HEK293T (cell line): Measurements from ENCODE around the gene SRRM3.
"Not testable (repeated sequence)": the region's sequence is repeated elsewhere in the genome, so short reads cannot be mapped to it uniquely, and the experiment has no call there.

Experiments
- CTBP1 ChIP-seq: fragments of 450-650 bp; IDR thresholded peaks from 2 replicates; pipeline ENCODE4 v1.6.1; 2016; ENCODE audit warnings: borderline replicate concordance
- FOXK2 ChIP-seq: fragments of 450-650 bp; IDR thresholded peaks from 2 replicates; pipeline ENCODE4 v1.6.1; 2016; ENCODE audit warnings: mild to moderate bottlenecking
- HDGF ChIP-seq: fragments of 450-650 bp; IDR thresholded peaks from 2 replicates; pipeline ENCODE4 v1.6.1; 2017; ENCODE audit warnings: antibody characterized with exemption, borderline replicate concordance
- TARDBP ChIP-seq: fragments of 450-650 bp; IDR thresholded peaks from 2 replicates; pipeline ENCODE4 v1.6.1; 2016

- not testable (repeated sequence) for TF ChIP-seq CTBP1, HDGF, TARDBP, FOXK2
These were observed 48.0 kb upstream of the SRRM3 start for GRCh38 chr7:76153571-76154230.
